HG03520 (cell line): ENCODE measurements around the gene APC.
A peak's percentile ranks its signal among the peaks of the same experiment; 100 is the strongest.
"Not testable (repeated sequence)": the region's sequence is repeated elsewhere in the genome, so short reads cannot be mapped to it uniquely, and the experiment has no call there.

ENCODE experiments used
- ATAC-seq: cut with Tn5 transposase; IDR thresholded peaks from one replicate; pipeline ENCODE4 v1.9.1; 2021; ENCODE audit warnings: mild to moderate bottlenecking, moderate library complexity; ENCODE audit not compliant: unreplicated experiment

The APC gene

GRCh38 chr5:112713206-112713605, 24.5 kb upstream of the APC start:
- ATAC-seq: no peak

GRCh38 chr5:112716895-112717294, 20.8 kb upstream of the APC start:
- not testable (repeated sequence) for ATAC-seq

GRCh38 chr5:112717506-112718082, 20.1 kb upstream of the APC start:
- ATAC-seq: no peak

- no peak for ATAC-seq
Measured at GRCh38 chr5:112718344-112718743, 19.3 kb upstream of the APC start.

- ATAC-seq: no peak
Measured at GRCh38 chr5:112720576-112720975, 17.1 kb upstream of the APC start.

- no peak for ATAC-seq
Measured at GRCh38 chr5:112724901-112725300, 12.8 kb upstream of the APC start.

GRCh38 chr5:112729630-112730029, 8.1 kb upstream of the APC start:
- no peak for ATAC-seq

- ATAC-seq: no peak
Measured at GRCh38 chr5:112732131-112732530, 5.6 kb upstream of the APC start.

- no peak for ATAC-seq
Measured at GRCh38 chr5:112733586-112733985, 4.1 kb upstream of the APC start.

GRCh38 chr5:112734597-112734996, 3.1 kb upstream of the APC start:
- no peak for ATAC-seq

- ATAC-seq: no peak
Measured at GRCh38 chr5:112735702-112736101, 2.0 kb upstream of the APC start.

GRCh38 chr5:112737070-112737462, 619 bp upstream of the APC start:
- ATAC-seq: no peak

- peak; percentile 26 for ATAC-seq
Measured at GRCh38 chr5:112738191-112738560, 491 bp downstream of the APC start.

GRCh38 chr5:112742424-112742823, 4.7 kb downstream of the APC start:
- ATAC-seq: no peak

- no peak for ATAC-seq
Measured at GRCh38 chr5:112743631-112744030, 5.9 kb downstream of the APC start.

- ATAC-seq: no peak
Measured at GRCh38 chr5:112752335-112752734, 14.7 kb downstream of the APC start.

- ATAC-seq: no peak
Measured at GRCh38 chr5:112755703-112756102, 18.0 kb downstream of the APC start.

- peak; percentile 93 for ATAC-seq
Measured at GRCh38 chr5:112757468-112758208, 20.0 kb downstream of the APC start.

GRCh38 chr5:112758676-112759075, 21.0 kb downstream of the APC start:
- no peak for ATAC-seq

GRCh38 chr5:112762113-112762810, 24.6 kb downstream of the APC start:
- no peak for ATAC-seq

- no peak for ATAC-seq
Measured at GRCh38 chr5:112763165-112763564, 25.5 kb downstream of the APC start.

- no peak for ATAC-seq
Measured at GRCh38 chr5:112772124-112772523, 34.4 kb downstream of the APC start.
